HK-2 (cell line): ENCODE measurements around the gene FUCA1.
A peak's percentile ranks its signal among the peaks of the same experiment; 100 is the strongest.
"Not testable (repeated sequence)": the region's sequence is repeated elsewhere in the genome, so short reads cannot be mapped to it uniquely, and the experiment has no call there.

ENCODE experiments used
- DNase-seq: peaks from one replicate; pipeline ENCODE4 v3.0.0-alpha.2; 2018; ENCODE audit not compliant: unreplicated experiment

FUCA1 gene

GRCh38 chr1:23838401-23838866 lies 29.7 kb downstream of the FUCA1 start:
- DNase-seq = peak; percentile 48

- no peak for DNase-seq
Measured at GRCh38 chr1:23837908-23838307, 30.2 kb downstream of the FUCA1 start.

GRCh38 chr1:23836037-23836436 lies 32.1 kb downstream of the FUCA1 start:
- no peak for DNase-seq

- not testable (repeated sequence) for DNase-seq
Measured at GRCh38 chr1:23834156-23834555, 33.9 kb downstream of the FUCA1 start.

GRCh38 chr1:23827717-23828116 lies 40.4 kb downstream of the FUCA1 start:
- no peak for DNase-seq

- DNase-seq = not testable (repeated sequence)
Measured at GRCh38 chr1:23826590-23826989, 41.5 kb downstream of the FUCA1 start.

- no peak for DNase-seq
Measured at GRCh38 chr1:23825762-23826522, 42.1 kb downstream of the FUCA1 start.

GRCh38 chr1:23825076-23825761 lies 42.9 kb downstream of the FUCA1 start, which contains the start of gene HMGCL:
Gene HMGCL (minus strand): TSS chr1:23825429. CDS start chr1:23825415, 14 bp downstream.
- DNase-seq = peak; percentile 90

- DNase-seq = no peak
Measured at GRCh38 chr1:23824711-23825075, 43.4 kb downstream of the FUCA1 start.

GRCh38 chr1:23823767-23824166 lies 44.3 kb downstream of the FUCA1 start:
- DNase-seq = no peak

- DNase-seq = no peak
Measured at GRCh38 chr1:23817633-23818032, 50.5 kb downstream of the FUCA1 start.

GRCh38 chr1:23816906-23817305 lies 51.2 kb downstream of the FUCA1 start:
- no peak for DNase-seq

- no peak for DNase-seq
Measured at GRCh38 chr1:23816361-23816760, 51.7 kb downstream of the FUCA1 start.

GRCh38 chr1:23814016-23814415 lies 54.1 kb downstream of the FUCA1 start:
- no peak for DNase-seq

- no peak for DNase-seq
Measured at GRCh38 chr1:23810818-23811540, 57.1 kb downstream of the FUCA1 start.

- peak; percentile 70 for DNase-seq
Measured at GRCh38 chr1:23809751-23810171, 58.3 kb downstream of the FUCA1 start.

- no peak for DNase-seq
Measured at GRCh38 chr1:23807453-23807852, 60.6 kb downstream of the FUCA1 start.

- no peak for DNase-seq
Measured at GRCh38 chr1:23806280-23806679, 61.8 kb downstream of the FUCA1 start.

GRCh38 chr1:23805025-23805424 lies 63.1 kb downstream of the FUCA1 start:
- DNase-seq = no peak

GRCh38 chr1:23804183-23804835 lies 63.8 kb downstream of the FUCA1 start:
- DNase-seq = no peak

- no peak for DNase-seq
Measured at GRCh38 chr1:23803674-23804073, 64.4 kb downstream of the FUCA1 start.

GRCh38 chr1:23802809-23803342 lies 65.2 kb downstream of the FUCA1 start:
- not testable (repeated sequence) for DNase-seq
